ENCODE results near the gene PPME1. TPM values are rescaled to one million over a fixed set of nuclear protein-coding genes. Genes with fewer than 3 reads are reported as not detected.
A peak's percentile ranks its signal among the peaks of the same experiment; 100 is the strongest.

PPME1 gene
- total RNA-seq, 2 experiments from 2014 or later, result 28.5 to 30.9 TPM

DNA sequence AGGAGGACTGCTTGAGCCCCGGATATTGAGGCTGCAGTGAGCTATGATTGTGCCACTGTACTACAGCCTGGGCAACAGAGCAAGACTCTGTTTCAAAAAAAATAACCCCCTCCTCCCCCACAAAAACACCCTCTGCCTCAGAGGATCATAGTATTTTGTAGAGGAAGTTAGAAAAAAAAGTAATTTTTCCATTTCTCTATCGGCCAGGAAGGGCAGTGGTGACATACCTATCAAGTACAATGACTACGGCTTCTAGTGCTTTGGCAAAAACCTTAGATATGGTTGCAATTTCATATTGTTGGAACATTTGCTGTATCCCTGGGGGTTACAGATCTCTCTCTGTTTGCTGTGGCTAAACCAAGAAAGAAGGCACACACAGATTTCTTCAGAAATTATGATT, 29.2 kb upstream of the PPME1 start:
- Mint-ChIP-seq H3K27ac (no peak overlapping the region), H3K9me3 (ENCODE audit: low read depth) (no peaks in the 10 kb centered on the region), H3K4me3 (no peak overlapping the region), H3K4me1 (peaks cover 2% of the 10 kb centered on the region), H3K27me3 (no peaks in the 10 kb centered on the region), H3K36me3 (peaks cover 17% of the 10 kb centered on the region)
- ATAC-seq (no peak), DNase-seq (no peak)
- CTCF ChIA-PET, result no interaction called here

- no peak for DNase-seq
- Mint-ChIP-seq H3K4me3 (no peak overlapping the region), H3K4me1 (peaks cover 2% of the 10 kb centered on the region), H3K36me3 (peaks cover 17% of the 10 kb centered on the region), H3K27me3 (no peaks in the 10 kb centered on the region), H3K27ac (no peak overlapping the region), H3K9me3 (ENCODE audit: low read depth) (no peaks in the 10 kb centered on the region)
- CTCF ChIA-PET, result no interaction called here
- ATAC-seq, result no peak
These were observed 28.5 kb upstream of the PPME1 start for GRCh38 chr11:74142624-74143023.

- Mint-ChIP-seq H3K4me3 (no peak overlapping the region), H3K36me3 (peaks cover 16% of the 10 kb centered on the region), H3K27ac (no peak overlapping the region), H3K4me1 (peaks cover 3% of the 10 kb centered on the region), H3K27me3 (no peaks in the 10 kb centered on the region), H3K9me3 (ENCODE audit: low read depth) (no peaks in the 10 kb centered on the region)
- CTCF ChIA-PET, result interaction anchor here (1.4 to 1.5 kb wide), 2 partner anchors 9 to 180 kb away, joined by 3 to 4 read pairs; no protein-coding TSS in a partner anchor
- ATAC-seq (no peak), DNase-seq (no peak)
These were observed 26.5 kb upstream of the PPME1 start for GRCh38 chr11:74144592-74144991.

- Mint-ChIP-seq H3K4me3 (no peak overlapping the region), H3K27ac (no peak overlapping the region), H3K36me3 (peaks cover 20% of the 10 kb centered on the region), H3K9me3 (ENCODE audit: low read depth) (no peaks in the 10 kb centered on the region), H3K4me1 (peaks cover 4% of the 10 kb centered on the region), H3K27me3 (no peaks in the 10 kb centered on the region)
- DNase-seq (no peak), ATAC-seq (no peak)
- CTCF ChIA-PET, result interaction anchor here (1.3 kb wide), 1 partner anchor 108 kb away, joined by 3 read pairs; no protein-coding TSS in a partner anchor
These were observed 23.7 kb upstream of the PPME1 start for GRCh38 chr11:74147199-74147929.

DNA sequence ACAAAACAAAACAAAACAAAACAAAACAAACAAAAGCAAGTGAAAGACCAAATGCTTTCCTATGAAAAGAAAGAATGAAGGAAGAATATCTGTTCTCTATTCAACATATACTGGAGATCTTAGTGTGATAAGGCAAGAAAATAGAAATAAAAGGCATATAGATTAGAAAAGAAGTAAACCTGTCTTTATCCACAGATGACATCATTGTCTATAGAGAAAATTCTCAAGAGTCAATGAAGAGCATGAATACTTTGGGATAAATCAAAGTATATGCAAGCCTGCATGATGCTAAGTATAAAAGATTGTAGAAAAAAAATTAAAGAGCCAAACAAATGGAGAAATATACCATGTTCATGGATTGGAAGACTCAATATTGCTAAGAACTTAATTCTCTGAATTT, 17.9 kb upstream of the PPME1 start:
- no peak for ATAC-seq
- no peaks in the 10 kb centered on the region for H3K9me3 Mint-ChIP-seq (ENCODE audit: low read depth)
- no peak for DNase-seq
- CTCF ChIA-PET, result no interaction called here
- H3K4me3 Mint-ChIP-seq, result no peak overlapping the region
- no peaks in the 10 kb centered on the region for H3K27me3 Mint-ChIP-seq
- H3K27ac Mint-ChIP-seq, result no peak overlapping the region
- peaks cover 4% of the 10 kb centered on the region for H3K4me1 Mint-ChIP-seq
- peaks cover 23% of the 10 kb centered on the region for H3K36me3 Mint-ChIP-seq

DNA sequence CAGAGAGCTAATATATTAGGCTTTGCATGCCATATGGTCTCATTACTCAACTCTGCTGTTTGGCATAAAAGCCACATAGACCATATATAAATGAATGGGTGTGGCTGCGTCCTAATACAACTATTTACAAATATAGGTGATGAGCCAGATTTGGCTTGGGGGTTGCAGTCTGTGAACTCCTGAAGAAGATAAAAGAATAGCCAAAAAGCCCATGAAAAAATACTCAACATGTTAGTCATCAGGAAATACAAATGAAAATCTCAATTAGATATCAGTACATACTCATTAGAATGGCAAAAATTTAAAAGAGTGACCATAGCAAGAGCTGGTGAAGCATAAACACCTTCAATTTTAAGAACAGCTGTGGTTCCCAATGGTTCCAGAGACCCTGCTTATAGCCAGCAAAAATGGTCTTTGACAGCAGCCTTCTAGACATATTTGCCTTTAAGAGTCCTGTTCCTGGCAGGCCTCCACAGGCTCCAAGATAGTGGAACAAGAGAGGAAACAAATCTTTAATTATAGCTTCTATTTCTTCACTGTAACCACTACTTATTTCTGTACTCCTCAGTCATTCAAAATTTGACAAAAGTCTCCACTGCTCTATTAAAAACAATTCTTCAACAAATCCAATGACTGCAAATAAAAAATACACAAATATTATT, 16.3 kb upstream of the PPME1 start:
- DNase-seq, result no peak
- peaks cover 2% of the 10 kb centered on the region for H3K4me1 Mint-ChIP-seq
- H3K4me3 Mint-ChIP-seq, result no peak overlapping the region
- no peaks in the 10 kb centered on the region for H3K9me3 Mint-ChIP-seq (ENCODE audit: low read depth)
- no peak overlapping the region for H3K27ac Mint-ChIP-seq
- H3K27me3 Mint-ChIP-seq, result no peaks in the 10 kb centered on the region
- CTCF ChIA-PET, result interaction anchor here (0.7 to 1.2 kb wide), 2 partner anchors 11 to 16 kb away, joined by 3 read pairs; partner anchors contain the start of genes C2CD3 and PPME1
- peaks cover 26% of the 10 kb centered on the region for H3K36me3 Mint-ChIP-seq
- ATAC-seq, result no peak

GRCh38 chr11:74157169-74157568, 13.9 kb upstream of the PPME1 start:
- Mint-ChIP-seq H3K4me3 (no peak overlapping the region), H3K36me3 (peaks cover 32% of the 10 kb centered on the region), H3K9me3 (ENCODE audit: low read depth) (no peaks in the 10 kb centered on the region), H3K27me3 (no peaks in the 10 kb centered on the region), H3K27ac (no peak overlapping the region), H3K4me1 (peaks cover 5% of the 10 kb centered on the region)
- ATAC-seq (no peak), DNase-seq (no peak)
- CTCF ChIA-PET, result no interaction called here

- CTCF ChIA-PET, result interaction anchor here (1.3 kb wide), 1 partner anchor 11 kb away, joined by 7 read pairs; the partner anchor contains the start of genes C2CD3 and PPME1
- Mint-ChIP-seq H3K36me3 (peaks cover 37% of the 10 kb centered on the region), H3K4me1 (peaks cover 15% of the 10 kb centered on the region)
These were observed 11.4 kb upstream of the PPME1 start for GRCh38 chr11:74159642-74160041.

GRCh38 chr11:74162681-74163467, 8.2 kb upstream of the PPME1 start:
- Mint-ChIP-seq H3K36me3 (peaks cover 54% of the 10 kb centered on the region), H3K4me3 (no peak overlapping the region), H3K4me1 (peaks cover 16% of the 10 kb centered on the region), H3K27me3 (no peaks in the 10 kb centered on the region), H3K27ac (peak overlapping the region; percentile 24), H3K9me3 (ENCODE audit: low read depth) (no peaks in the 10 kb centered on the region)
- CTCF ChIA-PET, result interaction anchor here (1.0 to 1.2 kb wide), 2 partner anchors 36 to 199 kb away, joined by 3 read pairs; no protein-coding TSS in a partner anchor
- ATAC-seq, result no peak
- DNase-seq, result no peak

More at GRCh38 chr11:74159642-74160041, 11.4 kb upstream of the PPME1 start:
- Mint-ChIP-seq H3K27ac (no peak overlapping the region), H3K9me3 (ENCODE audit: low read depth) (no peaks in the 10 kb centered on the region), H3K27me3 (no peaks in the 10 kb centered on the region), H3K4me3 (no peak overlapping the region)
- DNase-seq (no peak), ATAC-seq (no peak)

- no peaks in the 10 kb centered on the region for H3K27me3 Mint-ChIP-seq
- H3K27ac Mint-ChIP-seq, result no peak overlapping the region
- peaks cover 12% of the 10 kb centered on the region for H3K4me1 Mint-ChIP-seq
- no peak for DNase-seq
- no peak overlapping the region for H3K4me3 Mint-ChIP-seq
- no peaks in the 10 kb centered on the region for H3K9me3 Mint-ChIP-seq (ENCODE audit: low read depth)
- peaks cover 35% of the 10 kb centered on the region for H3K36me3 Mint-ChIP-seq
- no peak for ATAC-seq
- CTCF ChIA-PET, result no interaction called here
These were observed 2.3 kb upstream of the PPME1 start for GRCh38 chr11:74168838-74169237.

DNA sequence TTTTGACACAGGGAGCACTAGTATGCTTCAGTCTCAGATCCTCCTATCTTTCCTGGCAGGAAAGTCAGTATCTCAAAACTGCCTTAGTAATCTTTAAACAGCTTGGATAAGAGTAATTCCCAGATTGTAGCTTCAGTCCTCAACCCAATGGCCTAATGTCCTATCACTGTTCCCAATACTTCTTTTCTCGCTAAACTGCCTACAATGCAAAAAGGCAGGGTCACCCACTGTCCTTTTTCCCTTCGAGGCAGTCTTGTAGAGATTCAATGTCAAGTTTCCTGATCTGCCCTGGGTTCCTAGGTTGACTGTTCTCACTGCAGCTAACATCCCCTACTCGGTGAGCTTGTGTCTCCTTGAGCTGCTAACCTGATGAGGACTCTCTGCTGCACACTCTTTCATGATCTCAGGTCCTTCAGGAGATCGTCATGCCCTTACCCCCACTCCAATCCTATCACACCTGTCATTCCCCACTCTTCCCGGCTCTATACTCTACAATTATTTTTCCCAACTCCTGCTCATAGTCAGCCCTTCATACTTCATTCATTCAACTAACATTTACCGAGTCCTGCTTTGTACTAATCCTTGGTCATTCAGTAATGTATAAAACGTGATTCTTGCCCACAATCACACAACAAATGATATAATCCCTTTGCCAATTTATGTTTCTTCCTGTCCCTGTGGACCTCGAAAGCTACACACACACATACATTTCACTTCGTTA, 1.2 kb upstream of the PPME1 start:
- DNase-seq (peak; percentile 41), ATAC-seq (no peak)

GRCh38 chr11:74171630-74171968, 510 bp downstream of the PPME1 start:
- Mint-ChIP-seq H3K27me3 (no peaks in the 10 kb centered on the region), H3K9me3 (ENCODE audit: low read depth) (no peaks in the 10 kb centered on the region), H3K27ac (no peak overlapping the region), H3K4me3 (no peak overlapping the region), H3K36me3 (peaks cover 19% of the 10 kb centered on the region), H3K4me1 (peaks cover 15% of the 10 kb centered on the region)
- ATAC-seq (no peak), DNase-seq (no peak)
- CTCF ChIA-PET, result interaction anchor here (0.9 to 1.9 kb wide), 9 partner anchors 12 to 207 kb away, joined by 3 to 9 read pairs (median 4); partner anchors contain the start of gene UCP2

More for the DNA sequence above, 1.2 kb upstream of the PPME1 start:
- H3K27me3 Mint-ChIP-seq, result no peaks in the 10 kb centered on the region
- H3K27ac Mint-ChIP-seq, result no peak overlapping the region
- CTCF ChIA-PET, result interaction anchor here (0.6 to 1.9 kb wide), 6 partner anchors 8 to 205 kb away, joined by 3 to 9 read pairs (median 5); no protein-coding TSS in a partner anchor
- peaks cover 17% of the 10 kb centered on the region for H3K4me1 Mint-ChIP-seq
- H3K36me3 Mint-ChIP-seq, result peaks cover 30% of the 10 kb centered on the region
- no peaks in the 10 kb centered on the region for H3K9me3 Mint-ChIP-seq (ENCODE audit: low read depth)
- no peak overlapping the region for H3K4me3 Mint-ChIP-seq

- Mint-ChIP-seq H3K9me3 (ENCODE audit: low read depth) (no peaks in the 10 kb centered on the region), H3K36me3 (peaks cover 15% of the 10 kb centered on the region), H3K4me1 (peaks cover 15% of the 10 kb centered on the region), H3K27me3 (no peaks in the 10 kb centered on the region), H3K27ac (no peak overlapping the region), H3K4me3 (no peak overlapping the region)
- ATAC-seq, result no peak
- CTCF ChIA-PET, result interaction anchor here (1.0 to 1.7 kb wide), 2 partner anchors 84 to 208 kb away, joined by 4 read pairs; no protein-coding TSS in a partner anchor
- no peak for DNase-seq
These were observed 908 bp downstream of the PPME1 start for GRCh38 chr11:74171997-74172396.

All from activated CD8-positive, alpha-beta memory T cell treated with anti-CD3 and anti-CD28 coated beads, Interleukin-2, amount 10 ng/mL, durations not matched to agents 7 days and 5 days (primary cell).